BJ (cell line): ENCODE data around the gene SLC1A5. TPM values are rescaled to one million over a fixed set of nuclear protein-coding genes. Genes with fewer than 3 reads are reported as not detected.

Source experiments
- CTCF ChIA-PET: fragments of 350-600 bp; formaldehyde crosslinking; extraction: SDS; loops from one replicate; lab custom pipeline; 2021; ENCODE audit warnings: antibody characterized with exemption, inconsistent platforms; lab: Yijun Ruan, JAX
- POLR2A ChIA-PET: fragments of 300-600 bp; sonication (Branson Sonifier 250); formaldehyde crosslinking; extraction: SDS; loops from one replicate; lab custom pipeline; 2021; ENCODE audit warnings: antibody characterized with exemption; lab: Charles Lee
- DNase-seq: peaks from one replicate; pipeline ENCODE4 v3.0.0-alpha.2; 2011; ENCODE audit warnings: low read depth
- H3K27me3 ChIP-seq: 2 replicates; pipeline ENCODE4 v1.6.0; 2011; ENCODE audit warnings: low read length; ENCODE audit not compliant: control insufficient read depth, insufficient read depth
- H3K36me3 ChIP-seq: 2 replicates; pipeline ENCODE4 v1.5.1; 2011; ENCODE audit warnings: low read length; ENCODE audit not compliant: control insufficient read depth, insufficient read depth
- H3K4me3 ChIP-seq: 2 replicates; pipeline ENCODE4 v1.5.1; 2011; ENCODE audit warnings: low read depth, mild to moderate bottlenecking, control low read depth, low read length
- polyA plus RNA-seq: library from polyadenylated mRNA; depleted of rRNA; stranded (reverse); fragments of >200 nt; gene quantifications from 2 replicates; pipeline ENCODE4 v1.2.3, GENCODE V29; 2011; rRNA removed
- small RNA-seq: library from RNA; depleted of rRNA; stranded (forward); fragments of <200 nt; gene quantifications from one replicate; pipeline ENCODE3, GENCODE V24; 2012; ENCODE audit warnings: low replicate concordance, low read depth; ENCODE audit not compliant: insufficient read length
- TF ChIP-seq, protein P1 (sequence below): IDR thresholded peaks from 2 replicates; pipeline ENCODE4 v1.5.1; 2011; ENCODE audit warnings: low read depth, mild to moderate bottlenecking, control low read depth, inconsistent platforms, low read length, moderate library complexity; ENCODE audit not compliant: insufficient read depth

SLC1A5 gene
- polyA plus RNA-seq, 1 experiment = 506 TPM

DNA sequence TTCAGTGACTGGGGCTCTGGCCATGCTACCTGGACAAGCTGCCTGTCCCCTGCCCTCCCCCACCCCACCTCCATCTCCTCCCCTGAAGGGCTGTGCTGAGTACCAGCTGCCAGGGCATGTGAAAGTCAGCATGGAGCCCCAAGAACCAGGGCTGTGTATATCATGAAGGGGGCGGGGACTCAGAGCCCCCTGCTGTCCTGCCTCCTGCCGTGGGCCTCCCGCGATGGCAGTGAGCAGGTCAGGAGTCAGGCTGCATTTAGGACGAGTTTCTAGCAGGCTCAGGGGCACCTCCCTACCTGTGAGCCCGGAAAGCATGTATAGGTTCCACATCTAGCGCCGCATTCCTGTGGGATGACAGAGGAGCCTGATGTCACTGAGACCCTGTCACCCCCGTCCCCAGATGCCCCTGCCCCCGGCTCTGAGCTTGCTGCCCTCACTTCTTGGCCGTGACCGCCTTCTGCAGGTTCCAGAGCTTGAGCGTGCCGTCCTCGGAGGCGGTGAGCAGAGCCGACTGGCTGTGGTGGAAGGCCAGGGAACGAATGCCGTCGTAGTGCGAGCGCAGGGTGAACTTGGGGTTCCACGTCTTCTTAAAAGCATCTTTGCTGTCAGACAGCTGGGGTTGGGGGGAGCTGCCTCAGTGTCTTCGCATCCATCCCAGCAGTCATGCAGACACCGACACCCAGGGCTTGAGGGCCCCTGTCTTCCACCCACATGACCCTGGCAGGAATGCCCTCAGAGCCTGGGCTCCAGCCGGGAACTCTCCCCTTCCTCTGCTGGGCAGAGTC is 63.2 kb downstream of the SLC1A5 start:
- Histone ChIP-seq H3K4me3 (no peak overlapping the region), H3K27me3 (no peaks in the 10 kb centered on the region), H3K36me3 (peaks cover 75% of the 10 kb centered on the region)
- no peak for DNase-seq
- TF ChIP-seq, protein P1, sequence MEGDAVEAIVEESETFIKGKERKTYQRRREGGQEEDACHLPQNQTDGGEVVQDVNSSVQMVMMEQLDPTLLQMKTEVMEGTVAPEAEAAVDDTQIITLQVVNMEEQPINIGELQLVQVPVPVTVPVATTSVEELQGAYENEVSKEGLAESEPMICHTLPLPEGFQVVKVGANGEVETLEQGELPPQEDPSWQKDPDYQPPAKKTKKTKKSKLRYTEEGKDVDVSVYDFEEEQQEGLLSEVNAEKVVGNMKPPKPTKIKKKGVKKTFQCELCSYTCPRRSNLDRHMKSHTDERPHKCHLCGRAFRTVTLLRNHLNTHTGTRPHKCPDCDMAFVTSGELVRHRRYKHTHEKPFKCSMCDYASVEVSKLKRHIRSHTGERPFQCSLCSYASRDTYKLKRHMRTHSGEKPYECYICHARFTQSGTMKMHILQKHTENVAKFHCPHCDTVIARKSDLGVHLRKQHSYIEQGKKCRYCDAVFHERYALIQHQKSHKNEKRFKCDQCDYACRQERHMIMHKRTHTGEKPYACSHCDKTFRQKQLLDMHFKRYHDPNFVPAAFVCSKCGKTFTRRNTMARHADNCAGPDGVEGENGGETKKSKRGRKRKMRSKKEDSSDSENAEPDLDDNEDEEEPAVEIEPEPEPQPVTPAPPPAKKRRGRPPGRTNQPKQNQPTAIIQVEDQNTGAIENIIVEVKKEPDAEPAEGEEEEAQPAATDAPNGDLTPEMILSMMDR = no peak
- POLR2A ChIA-PET = no interaction called here
- CTCF ChIA-PET = interaction anchor here (1.8 kb wide), 1 partner anchor 21 kb away, joined by 5 read pairs; no protein-coding TSS in a partner anchor

Small RNAs within 50 kb of the gene (small RNA-seq; reads per million reads assigned to genes)
- not detected for gene AC008622.3
- not detected for gene HNRNPMP2
- not detected for gene RF00019

Other genes starting within 250 kb of the SLC1A5 start
- 516 and 517 TPM in 2 replicates for gene CALM3, start 187.3 kb downstream of the SLC1A5 start, polyA plus RNA-seq
- 16.9 and 27.8 TPM in 2 replicates for gene PTGIR, start 163.5 kb downstream of the SLC1A5 start, polyA plus RNA-seq
- gene GNG8, start 152.4 kb downstream of the SLC1A5 start, polyA plus RNA-seq = not detected in 2 replicates
- 6.2 and 7.1 TPM in 2 replicates for gene DACT3, start 127.4 kb downstream of the SLC1A5 start, polyA plus RNA-seq
- 11.4 and 19.4 TPM in 2 replicates for gene PRKD2, start 71.5 kb downstream of the SLC1A5 start, polyA plus RNA-seq
- gene FKRP, start 42.5 kb downstream of the SLC1A5 start, polyA plus RNA-seq = 12.6 and 15.1 TPM in 2 replicates
- 40.5 and 78.6 TPM in 2 replicates for gene STRN4, start 42.1 kb downstream of the SLC1A5 start, polyA plus RNA-seq
- gene AP2S1, start 62.3 kb upstream of the SLC1A5 start, polyA plus RNA-seq = 181 and 244 TPM in 2 replicates
- 30.1 and 36.8 TPM in 2 replicates for gene ARHGAP35, start 72.4 kb upstream of the SLC1A5 start, polyA plus RNA-seq
- 2.6 and 4.6 TPM in 2 replicates for gene NPAS1, start 231.2 kb upstream of the SLC1A5 start, polyA plus RNA-seq